H9 (cell line): ENCODE measurements around the gene DNAJA4. TPM values are rescaled to one million over a fixed set of nuclear protein-coding genes. Genes with fewer than 3 reads are reported as not detected.
A peak's percentile ranks its signal among the peaks of the same experiment; 100 is the strongest.

Experiments
- DNase-seq: peaks from one replicate; pipeline ENCODE4 v3.0.0-alpha.2; 2017
- H2AFZ ChIP-seq: one replicate; pipeline ENCODE4 v1.6.1; 2013; ENCODE audit warnings: mild to moderate bottlenecking, low read length, control low read depth, moderate library complexity
- H2AK5ac ChIP-seq: 2 replicates; pipeline ENCODE4 v1.6.1; 2013; ENCODE audit warnings: low read length, control low read depth, mixed read lengths; ENCODE audit not compliant: insufficient read length
- H2BK120ac ChIP-seq: one replicate; pipeline ENCODE4 v1.6.1; 2013; ENCODE audit warnings: low read depth, mild to moderate bottlenecking, low read length, control low read depth, inconsistent platforms; ENCODE audit not compliant: poor library complexity, severe bottlenecking
- H2BK12ac ChIP-seq: 2 replicates; pipeline ENCODE4 v1.6.1; 2013; ENCODE audit warnings: low read length, control low read depth, mixed read lengths, low read depth; ENCODE audit not compliant: insufficient read length
- H2BK15ac ChIP-seq: 2 replicates; pipeline ENCODE4 v1.6.1; 2013; ENCODE audit warnings: low read depth, low read length, control low read depth
- H2BK20ac ChIP-seq: one replicate; pipeline ENCODE4 v1.6.1; 2013; ENCODE audit warnings: low read depth, mild to moderate bottlenecking, low read length, control low read depth, inconsistent platforms; ENCODE audit not compliant: poor library complexity, severe bottlenecking
- H2BK5ac ChIP-seq: 2 replicates; pipeline ENCODE4 v1.6.1; 2013; ENCODE audit warnings: low read length, control low read depth, mixed read lengths; ENCODE audit not compliant: insufficient read length
- H3K14ac ChIP-seq: 2 replicates; pipeline ENCODE4 v1.6.1; 2013; ENCODE audit warnings: low read length, control low read depth; ENCODE audit not compliant: insufficient read depth
- H3K18ac ChIP-seq: 2 replicates; pipeline ENCODE4 v1.6.1; 2013; ENCODE audit warnings: low read depth, mild to moderate bottlenecking, mixed read lengths, low read length, control low read depth; ENCODE audit not compliant: insufficient read length
- H3K23ac ChIP-seq: 2 replicates; pipeline ENCODE4 v1.6.1; 2013; ENCODE audit warnings: low read length, control low read depth, mixed read lengths, low read depth; ENCODE audit not compliant: insufficient read length
- H3K23me2 ChIP-seq: 2 replicates; pipeline ENCODE4 v1.6.1; 2013; ENCODE audit warnings: low read depth, mild to moderate bottlenecking, mixed read lengths, low read length, control low read depth; ENCODE audit not compliant: insufficient read length, poor library complexity, severe bottlenecking
- H3K27ac ChIP-seq: 2 replicates; pipeline ENCODE4 v1.5.1; 2013; ENCODE audit warnings: low read length, control low read depth, mixed read lengths, low read depth; ENCODE audit not compliant: insufficient read length
- H3K27me3 ChIP-seq: 2 replicates; pipeline ENCODE4 v1.6.1; 2013; ENCODE audit warnings: low read length, control low read depth, inconsistent platforms; ENCODE audit not compliant: insufficient read depth
- H3K4ac ChIP-seq: 2 replicates; pipeline ENCODE4 v1.6.1; 2013; ENCODE audit warnings: low read depth, mild to moderate bottlenecking, control low read depth, inconsistent platforms, low read length, moderate library complexity
- H3K4me1 ChIP-seq: 2 replicates; pipeline ENCODE4 v1.6.1; 2013; ENCODE audit warnings: low read length, control low read depth, inconsistent platforms; ENCODE audit not compliant: insufficient read depth
- H3K4me2 ChIP-seq: 2 replicates; pipeline ENCODE4 v1.6.1; 2013; ENCODE audit warnings: low read length, control low read depth, mixed read lengths; ENCODE audit not compliant: insufficient read length, insufficient read depth
- H3K56ac ChIP-seq: 2 replicates; pipeline ENCODE4 v1.6.1; 2013; ENCODE audit warnings: low read depth, mild to moderate bottlenecking, mixed read lengths, low read length, control low read depth; ENCODE audit not compliant: insufficient read length
- H3K79me1 ChIP-seq: 2 replicates; pipeline ENCODE4 v1.6.1; 2013; ENCODE audit warnings: low read depth, mild to moderate bottlenecking, moderate library complexity, low read length, control low read depth, inconsistent platforms; ENCODE audit not compliant: insufficient read depth, poor library complexity, severe bottlenecking
- H3K79me2 ChIP-seq: 2 replicates; pipeline ENCODE4 v1.6.1; 2013; ENCODE audit warnings: low read length, control low read depth, inconsistent platforms; ENCODE audit not compliant: insufficient read depth
- H3K9ac ChIP-seq: 2 replicates; pipeline ENCODE4 v1.6.1; 2013; ENCODE audit warnings: low read length, control low read depth, mixed read lengths; ENCODE audit not compliant: insufficient read length; ENCODE audit errors: extremely low read depth
- H3K9me3 ChIP-seq: one replicate; pipeline ENCODE4 v1.6.1; 2013; ENCODE audit warnings: low read depth, low read length, inconsistent platforms; ENCODE audit not compliant: control insufficient read depth
- H3T11ph ChIP-seq: one replicate; pipeline ENCODE4 v1.6.1; 2013; ENCODE audit warnings: mild to moderate bottlenecking, low read length, control low read depth, inconsistent platforms
- H4K20me1 ChIP-seq: one replicate; pipeline ENCODE4 v1.6.1; 2013; ENCODE audit not compliant: control insufficient read depth, insufficient read length, insufficient read depth
- H4K5ac ChIP-seq: 2 replicates; pipeline ENCODE4 v1.6.1; 2013; ENCODE audit warnings: low read depth, mild to moderate bottlenecking, mixed read lengths, low read length, control low read depth; ENCODE audit not compliant: insufficient read length
- H4K8ac ChIP-seq: replicated peaks from 2 replicates; pipeline ENCODE4 v1.6.1; 2013; ENCODE audit warnings: low read length, control low read depth, mixed read lengths, low read depth; ENCODE audit not compliant: insufficient read length
- H4K91ac ChIP-seq: 2 replicates; pipeline ENCODE4 v1.6.1; 2013; ENCODE audit warnings: low read depth, mild to moderate bottlenecking, moderate library complexity, mixed read lengths, low read length, control low read depth; ENCODE audit not compliant: insufficient read length
- H3K27ac Mint-ChIP-seq, 3 experiments: 2 replicates in 2 of 3; 3 replicates in 1 of 3; pipeline ENCODE4 v1.8.0; 2020 to 2021; ENCODE audit warnings: mixed read lengths in 3 of 3, mild to moderate bottlenecking in 1 of 3, moderate library complexity in 1 of 3
- H3K27me3 Mint-ChIP-seq: 2 replicates; pipeline ENCODE4 v1.8.0; 2021; ENCODE audit warnings: low read depth, mild to moderate bottlenecking, moderate library complexity, mixed read lengths
- H3K36me3 Mint-ChIP-seq, 3 experiments: 2 replicates in 2 of 3; 3 replicates in 1 of 3; pipeline ENCODE4 v1.8.0; 2020 to 2021; ENCODE audit warnings: low read depth in 3 of 3, mixed read lengths in 3 of 3; ENCODE audit not compliant: insufficient read depth in 1 of 3
- H3K4me1 Mint-ChIP-seq, 2 experiments: 2 replicates each; pipeline ENCODE4 v1.8.0; 2020; ENCODE audit warnings: mixed read lengths in 2 of 2
- H3K4me3 Mint-ChIP-seq, 2 experiments: 2 replicates in 1 of 2; 3 replicates in 1 of 2; pipeline ENCODE4 v1.8.0; 2020 to 2021; ENCODE audit warnings: mild to moderate bottlenecking in 2 of 2, mixed read lengths in 2 of 2, moderate library complexity in 1 of 2
- H3K9me3 Mint-ChIP-seq, 2 experiments: 2 replicates in 1 of 2; 3 replicates in 1 of 2; pipeline ENCODE4 v1.8.0; 2020; ENCODE audit warnings: mild to moderate bottlenecking in 2 of 2, mixed read lengths in 2 of 2, moderate library complexity in 1 of 2
- CTCF ChIP-seq: fragments of 200-600 bp; sonication (generic); conservative IDR thresholded peaks from 3 replicates; pipeline ENCODE4 v1.8.0; 2021; ENCODE audit warnings: antibody characterized with exemption, mild to moderate bottlenecking
- total RNA-seq: library from RNA; stranded (reverse); gene quantifications from 2 replicates; pipeline ENCODE4 v1.2.1, GENCODE V29; 2021

Gene DNAJA4
- total RNA-seq, 1 experiment from 2014 or later, result 0.13 TPM

DNA sequence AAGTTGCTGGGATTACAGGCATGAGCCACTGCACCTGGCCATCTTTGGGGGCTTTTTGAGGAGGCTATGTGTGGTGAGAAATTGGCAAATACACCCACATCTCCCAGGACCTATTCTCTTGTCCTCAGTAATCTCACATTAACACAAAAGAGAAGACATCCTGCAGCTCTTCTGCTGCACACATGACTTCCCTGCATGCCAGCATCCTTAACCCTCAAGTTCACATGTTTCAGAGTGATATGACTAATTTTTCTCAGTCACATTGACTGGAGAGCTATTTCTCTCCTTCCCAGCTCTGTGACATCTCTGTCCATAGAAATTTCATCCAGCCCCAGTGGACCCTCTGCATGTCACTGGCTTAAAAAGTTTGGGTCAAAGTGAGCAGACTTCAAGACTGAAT, 37.0 kb downstream of the DNAJA4 start:
- no peaks in the 10 kb centered on the region for H3K4me1 ChIP-seq
- H3K18ac ChIP-seq, result no peak overlapping the region
- Mint-ChIP-seq H3K4me3 (0 out of 5 replicates have a peak overlapping the region, but pooled peaks of 1 of the 2 experiments have one; percentile 12), H3K9me3 (no peaks in the 10 kb centered on the region), H3K27me3 (peaks cover 18% of the 10 kb centered on the region), H3K4me1 (peaks cover 8 to 20% of the 10 kb centered on the region in 2 experiments), H3K36me3 (no peaks in the 10 kb centered on the region; a peak in 1 of 7 replicates), H3K27ac (no peak overlapping the region)
- no peaks in the 10 kb centered on the region for H3K79me1 ChIP-seq
- TF ChIP-seq CTCF, result no peak
- no peak overlapping the region for H3K14ac ChIP-seq
- no peak overlapping the region for H3K56ac ChIP-seq
- no peak overlapping the region for H2BK120ac ChIP-seq
- H3K23me2 ChIP-seq, result peaks cover 6% of the 10 kb centered on the region
- H3K27ac ChIP-seq, result no peak overlapping the region
- no peak overlapping the region for H2AK5ac ChIP-seq
- H3T11ph ChIP-seq, result no peak overlapping the region
- H2AFZ ChIP-seq, result no peak overlapping the region
- no peak overlapping the region for H3K4ac ChIP-seq
- no peaks in the 10 kb centered on the region for H4K20me1 ChIP-seq
- H4K5ac ChIP-seq, result no peak overlapping the region
- no peaks in the 10 kb centered on the region for H3K9me3 ChIP-seq
- DNase-seq, result no peak
- no peak overlapping the region for H3K4me2 ChIP-seq
- peaks cover 5% of the 10 kb centered on the region; the same call in 1 of the 2 replicates for H3K79me2 ChIP-seq
- H3K27me3 ChIP-seq, result no peaks in the 10 kb centered on the region
- no peak overlapping the region for H2BK15ac ChIP-seq
- H3K9ac ChIP-seq, result no peak overlapping the region
- no peak overlapping the region for H3K23ac ChIP-seq
- H2BK12ac ChIP-seq, result no peak overlapping the region
- H2BK20ac ChIP-seq, result no peak overlapping the region
- H4K91ac ChIP-seq, result no peak overlapping the region
- H4K8ac ChIP-seq, result no peak overlapping the region
- no peak overlapping the region for H2BK5ac ChIP-seq
